GM19193 (cell line): ENCODE results near the gene KCNN3.

Experiments
- POLR2A ChIP-seq: IDR thresholded peaks from 4 replicates; pipeline ENCODE4 v1.6.1; 2011; ENCODE audit not compliant: insufficient read depth, insufficient read length; ENCODE audit errors: extremely low read depth

Gene KCNN3

GRCh38 chr1:154714052-154714623 lies 155.9 kb downstream of the KCNN3 start:
- TF ChIP-seq POLR2A: no peak

DNA sequence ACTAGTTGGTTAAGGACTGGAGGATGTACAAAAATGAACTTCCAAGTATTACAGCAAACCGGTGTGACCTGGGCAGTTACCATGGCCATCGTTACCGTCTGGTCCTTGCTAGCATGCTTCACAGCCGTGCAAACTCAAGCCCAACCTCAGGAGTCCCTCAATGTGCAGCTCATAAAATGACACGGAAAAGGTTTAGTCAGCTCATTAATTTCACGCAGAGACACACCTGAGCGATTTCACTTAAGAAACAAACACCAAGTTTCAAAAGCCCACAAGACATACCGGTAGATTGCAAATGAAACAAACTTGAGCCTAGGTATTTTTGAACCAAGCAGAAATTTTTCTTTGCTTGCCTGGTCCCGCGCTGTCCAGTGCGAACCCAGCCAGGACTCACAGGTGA lies 157.1 kb downstream of the KCNN3 start:
- no peak for TF ChIP-seq POLR2A

DNA sequence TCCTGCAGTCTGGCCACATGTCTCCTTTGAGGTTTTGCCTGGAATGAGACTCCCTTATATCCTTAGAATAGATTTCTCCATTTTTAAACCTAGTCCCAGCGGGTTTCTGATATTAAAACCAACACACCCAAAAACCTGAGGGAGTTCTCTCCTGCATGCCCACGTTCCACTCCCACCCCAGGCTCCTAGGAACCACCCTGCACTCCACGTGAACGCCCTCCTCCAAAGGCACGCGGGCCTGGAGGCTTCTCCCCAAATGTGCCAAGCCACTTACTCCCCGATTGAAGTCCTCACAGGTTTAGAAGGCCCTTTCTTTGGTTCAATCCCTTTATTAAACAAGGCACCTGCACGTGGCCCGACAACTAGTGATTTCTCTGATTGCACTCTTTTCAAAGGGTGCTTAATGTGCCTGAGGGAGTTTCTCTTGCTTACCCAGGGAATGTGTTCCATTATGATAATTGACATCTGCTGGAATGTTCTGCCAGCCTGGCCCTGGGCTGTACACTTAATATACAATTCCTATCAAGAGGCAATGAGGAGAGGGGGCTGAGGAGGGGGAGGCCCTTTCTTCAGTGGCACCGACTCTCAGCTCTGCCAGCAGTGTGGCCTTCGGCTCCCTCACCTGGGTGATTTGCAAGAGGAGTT lies 157.8 kb downstream of the KCNN3 start:
- TF ChIP-seq POLR2A: no peak

GRCh38 chr1:154711416-154711815 lies 158.7 kb downstream of the KCNN3 start:
- no peak for TF ChIP-seq POLR2A

DNA sequence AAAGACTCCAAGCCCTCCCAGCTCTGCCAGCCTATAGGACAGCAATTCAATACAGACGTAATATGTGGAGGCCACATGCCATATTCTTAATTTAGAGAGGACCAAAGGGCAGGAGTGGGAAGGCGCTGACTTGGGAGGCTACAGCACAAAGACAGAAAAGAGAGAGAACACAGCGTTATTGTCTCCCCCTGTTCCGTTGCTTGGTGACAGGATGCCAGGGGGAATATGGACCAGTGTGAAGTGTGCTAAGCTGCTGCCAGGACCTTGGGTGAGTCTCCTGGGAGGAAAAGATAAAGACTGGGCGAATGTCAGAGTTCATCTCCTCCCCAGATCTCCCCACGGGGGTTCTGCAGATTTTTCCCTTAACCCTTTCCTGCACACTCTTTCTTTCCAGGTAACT lies 160.0 kb downstream of the KCNN3 start:
- no peak for TF ChIP-seq POLR2A

GRCh38 chr1:154707901-154708463 lies 162.1 kb downstream of the KCNN3 start:
- TF ChIP-seq POLR2A: no peak

DNA sequence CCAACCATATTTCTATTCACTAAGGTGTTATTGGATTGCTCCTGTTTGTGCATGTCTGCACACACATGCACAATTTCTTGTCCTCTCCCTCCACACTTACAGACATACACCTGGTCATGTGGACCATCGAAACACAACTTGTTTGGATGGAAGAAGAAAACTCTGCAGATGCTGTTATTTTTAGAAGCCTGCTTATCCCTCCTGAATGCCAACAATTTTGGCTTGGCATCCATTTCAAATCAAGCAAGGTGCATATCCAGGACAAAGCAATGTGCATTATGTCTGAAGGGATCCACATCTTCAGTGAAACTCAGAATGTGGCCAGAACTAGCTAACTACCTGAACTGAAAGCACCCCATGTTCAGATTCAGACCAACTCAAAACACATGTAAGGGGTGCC lies 163.2 kb downstream of the KCNN3 start:
- no peak for TF ChIP-seq POLR2A

DNA sequence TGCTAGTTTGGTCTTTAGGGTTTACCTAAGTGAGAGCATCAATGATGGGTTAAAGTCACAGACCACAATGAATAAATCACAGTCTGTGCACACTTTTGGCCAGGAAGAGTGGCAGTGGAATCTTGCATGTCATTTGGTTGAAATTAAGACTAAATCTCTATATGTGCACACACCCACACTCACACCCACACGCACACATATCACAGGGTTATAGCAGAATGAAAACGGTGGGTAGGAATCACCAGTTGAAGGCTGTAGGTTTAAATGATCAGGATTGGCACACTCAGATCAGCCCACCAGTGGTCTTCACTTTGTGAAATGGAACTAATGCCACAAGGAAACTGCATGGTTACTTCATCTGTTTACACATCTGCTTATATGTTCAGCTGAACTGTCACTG lies 164.5 kb downstream of the KCNN3 start:
- no peak for TF ChIP-seq POLR2A

DNA sequence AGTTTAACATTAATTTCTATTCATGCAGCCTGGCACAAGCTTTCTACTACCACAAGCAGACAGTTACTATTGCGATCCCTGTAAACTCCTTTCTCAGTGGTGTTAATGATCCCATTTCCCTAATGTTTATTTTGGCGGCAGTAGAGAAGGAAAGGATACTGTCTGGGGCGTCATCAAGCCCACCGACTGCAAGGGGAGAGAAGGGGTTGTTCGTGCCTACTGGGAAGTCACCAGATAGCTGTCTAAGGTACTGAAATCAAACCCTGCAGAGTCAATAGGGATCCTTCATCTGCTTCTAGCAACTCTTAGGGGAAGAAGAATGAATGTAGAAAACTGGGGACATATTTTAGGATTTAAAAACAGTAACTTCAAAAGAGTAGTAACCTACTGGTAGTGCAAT lies 166.9 kb downstream of the KCNN3 start:
- no peak for TF ChIP-seq POLR2A

- no peak for TF ChIP-seq POLR2A
These were observed 171.6 kb downstream of the KCNN3 start for GRCh38 chr1:154698320-154699096.

DNA sequence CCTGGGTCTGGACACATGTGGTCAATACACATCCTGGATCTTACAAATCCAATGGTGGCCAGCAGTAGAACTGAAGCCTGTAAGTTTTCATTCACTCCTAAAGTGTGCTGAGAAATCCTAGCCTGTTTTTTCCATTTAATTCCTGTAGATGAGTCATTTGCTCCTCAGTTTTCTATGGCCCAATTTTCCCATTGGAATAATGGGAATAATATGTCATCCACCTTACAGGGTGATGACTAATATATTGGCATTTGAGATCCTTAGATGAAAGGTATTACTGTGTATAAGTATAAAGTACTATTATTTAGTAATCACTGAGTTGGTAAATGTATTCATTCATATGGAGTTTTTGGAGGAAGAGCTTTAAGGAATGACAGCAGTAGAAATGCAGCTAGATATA lies 172.4 kb downstream of the KCNN3 start:
- TF ChIP-seq POLR2A: no peak

- no peak for TF ChIP-seq POLR2A
These were observed 173.6 kb downstream of the KCNN3 start for GRCh38 chr1:154696456-154696855.

- no peak for TF ChIP-seq POLR2A
These were observed 174.1 kb downstream of the KCNN3 start for GRCh38 chr1:154695985-154696384.

- TF ChIP-seq POLR2A: no peak
These were observed 175.1 kb downstream of the KCNN3 start for GRCh38 chr1:154694995-154695394.

DNA sequence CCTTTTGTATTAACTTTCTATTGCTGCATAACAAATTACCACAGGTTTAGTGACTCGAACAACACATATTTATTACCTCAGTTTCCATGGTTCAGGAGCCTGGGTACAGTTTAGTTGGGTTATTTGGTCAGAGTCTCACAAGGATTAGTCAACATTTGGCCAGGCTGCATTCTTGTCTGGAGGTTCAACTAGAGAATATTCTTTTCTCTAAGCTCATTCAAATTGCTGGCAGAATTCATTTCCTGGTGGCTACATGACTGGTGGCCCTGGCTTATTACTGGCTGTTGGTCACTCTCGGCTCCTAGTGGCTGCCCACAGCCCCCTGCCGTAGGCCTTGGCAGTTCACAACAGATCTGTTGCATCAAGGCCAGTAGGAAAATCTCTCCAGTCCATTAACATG lies 181.0 kb downstream of the KCNN3 start:
- TF ChIP-seq POLR2A: no peak

GRCh38 chr1:154686507-154686906 lies 183.6 kb downstream of the KCNN3 start:
- no peak for TF ChIP-seq POLR2A
